ENCODE data around the gene TCOF1. TPM values are rescaled to one million over a fixed set of nuclear protein-coding genes. Genes with fewer than 3 reads are reported as not detected.

Gene TCOF1
- total RNA-seq, 1 donor from 2014 or later: 65.3 TPM

GRCh38 chr5:150325426-150325825 is 32.1 kb upstream of the TCOF1 start:
- H3K9me3 Mint-ChIP-seq: no peaks in the 10 kb centered on the region
- DNase-seq (ENCODE audit: extremely low spot score, unreplicated experiment): no peak
- TF ChIP-seq, protein P1, sequence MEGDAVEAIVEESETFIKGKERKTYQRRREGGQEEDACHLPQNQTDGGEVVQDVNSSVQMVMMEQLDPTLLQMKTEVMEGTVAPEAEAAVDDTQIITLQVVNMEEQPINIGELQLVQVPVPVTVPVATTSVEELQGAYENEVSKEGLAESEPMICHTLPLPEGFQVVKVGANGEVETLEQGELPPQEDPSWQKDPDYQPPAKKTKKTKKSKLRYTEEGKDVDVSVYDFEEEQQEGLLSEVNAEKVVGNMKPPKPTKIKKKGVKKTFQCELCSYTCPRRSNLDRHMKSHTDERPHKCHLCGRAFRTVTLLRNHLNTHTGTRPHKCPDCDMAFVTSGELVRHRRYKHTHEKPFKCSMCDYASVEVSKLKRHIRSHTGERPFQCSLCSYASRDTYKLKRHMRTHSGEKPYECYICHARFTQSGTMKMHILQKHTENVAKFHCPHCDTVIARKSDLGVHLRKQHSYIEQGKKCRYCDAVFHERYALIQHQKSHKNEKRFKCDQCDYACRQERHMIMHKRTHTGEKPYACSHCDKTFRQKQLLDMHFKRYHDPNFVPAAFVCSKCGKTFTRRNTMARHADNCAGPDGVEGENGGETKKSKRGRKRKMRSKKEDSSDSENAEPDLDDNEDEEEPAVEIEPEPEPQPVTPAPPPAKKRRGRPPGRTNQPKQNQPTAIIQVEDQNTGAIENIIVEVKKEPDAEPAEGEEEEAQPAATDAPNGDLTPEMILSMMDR (conservative IDR thresholded peaks at IDR 0.05): no peak
- peak overlapping the region; percentile 34 for H3K27ac Mint-ChIP-seq
- peaks cover 51% of the 10 kb centered on the region for H3K4me1 Mint-ChIP-seq (ENCODE audit: unreplicated experiment)
- peaks cover 6% of the 10 kb centered on the region for H3K27me3 Mint-ChIP-seq
- H3K4me3 Mint-ChIP-seq: no peak overlapping the region
- no peaks in the 10 kb centered on the region for H3K36me3 Mint-ChIP-seq

- DNase-seq (ENCODE audit: extremely low spot score, unreplicated experiment): no peak
- Mint-ChIP-seq H3K36me3 (no peaks in the 10 kb centered on the region), H3K9me3 (no peaks in the 10 kb centered on the region), H3K4me1 (ENCODE audit: unreplicated experiment) (peaks cover 44% of the 10 kb centered on the region), H3K4me3 (no peak overlapping the region), H3K27ac (no peak overlapping the region), H3K27me3 (peaks cover 6% of the 10 kb centered on the region)
- TF ChIP-seq, protein P1 (conservative IDR thresholded peaks at IDR 0.05): no peak
Observed at GRCh38 chr5:150326707-150327106, 30.8 kb upstream of the TCOF1 start.

GRCh38 chr5:150327139-150327538 is 30.4 kb upstream of the TCOF1 start:
- Mint-ChIP-seq H3K27me3 (peaks cover 6% of the 10 kb centered on the region), H3K36me3 (no peaks in the 10 kb centered on the region), H3K4me1 (ENCODE audit: unreplicated experiment) (peaks cover 41% of the 10 kb centered on the region), H3K4me3 (no peak overlapping the region), H3K27ac (no peak overlapping the region), H3K9me3 (no peaks in the 10 kb centered on the region)
- TF ChIP-seq, protein P1 (conservative IDR thresholded peaks at IDR 0.05): no peak
- no peak for DNase-seq (ENCODE audit: extremely low spot score, unreplicated experiment)

GRCh38 chr5:150328515-150328914 is 29.0 kb upstream of the TCOF1 start:
- Mint-ChIP-seq H3K27me3 (peaks cover 6% of the 10 kb centered on the region), H3K27ac (no peak overlapping the region), H3K4me3 (no peak overlapping the region), H3K9me3 (no peaks in the 10 kb centered on the region), H3K4me1 (ENCODE audit: unreplicated experiment) (peaks cover 37% of the 10 kb centered on the region), H3K36me3 (no peaks in the 10 kb centered on the region)
- DNase-seq (ENCODE audit: extremely low spot score, unreplicated experiment): no peak
- TF ChIP-seq, protein P1 (conservative IDR thresholded peaks at IDR 0.05): no peak

- Mint-ChIP-seq H3K27me3 (peaks cover 6% of the 10 kb centered on the region), H3K4me3 (no peak overlapping the region), H3K36me3 (no peaks in the 10 kb centered on the region), H3K4me1 (ENCODE audit: unreplicated experiment) (peaks cover 37% of the 10 kb centered on the region), H3K9me3 (no peaks in the 10 kb centered on the region), H3K27ac (no peak overlapping the region)
- TF ChIP-seq, protein P1 (conservative IDR thresholded peaks at IDR 0.05): no peak
- no peak for DNase-seq (ENCODE audit: extremely low spot score, unreplicated experiment)
Observed at GRCh38 chr5:150329038-150329437, 28.5 kb upstream of the TCOF1 start.

All from type B pancreatic cell (in vitro differentiated cells).